ENCODE measurements around the gene CREM.
"Not testable (repeated sequence)": the region's sequence is repeated elsewhere in the genome, so short reads cannot be mapped to it uniquely, and the experiment has no call there.

CREM gene

DNA sequence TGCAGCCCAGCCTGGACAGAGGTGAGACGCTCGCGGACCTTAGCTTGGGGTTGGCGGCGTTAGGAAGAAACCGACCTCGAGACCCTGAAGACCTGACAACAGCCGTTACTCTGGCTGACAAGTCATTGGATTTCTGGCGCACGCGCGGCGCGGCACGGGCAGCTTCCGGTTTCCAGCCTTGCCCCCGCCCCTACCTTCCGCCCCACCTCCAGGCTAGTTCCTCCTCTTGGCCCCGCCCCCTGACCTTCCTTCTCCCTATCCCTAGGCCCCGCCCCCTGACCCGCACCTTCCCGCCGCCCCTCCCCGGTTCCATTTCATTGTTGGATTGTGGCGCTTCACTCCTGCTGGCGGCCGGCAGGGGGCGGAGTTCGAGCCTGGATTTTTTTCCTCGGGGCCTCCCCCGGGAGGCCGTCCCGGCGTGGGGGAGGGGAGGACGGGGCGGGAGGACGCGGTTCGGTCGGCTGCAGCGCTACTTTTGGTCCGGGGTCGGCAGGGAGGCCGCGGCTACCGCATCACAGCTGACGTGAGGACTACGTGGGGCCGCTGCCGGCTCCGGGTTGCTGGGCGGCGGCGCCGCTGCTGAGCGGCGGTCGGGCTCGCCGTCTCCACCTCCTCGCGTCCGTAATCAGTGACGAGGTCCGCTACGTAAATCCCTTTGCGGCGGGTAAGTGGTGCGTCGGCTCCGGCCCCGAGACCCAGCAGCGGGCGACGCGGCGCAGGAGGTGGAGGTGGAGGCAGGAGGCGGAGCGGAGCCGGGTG lies at the start of gene CREM:
Gene CREM, plus strand, starts transcription at position 317 of the 759 bp plus-strand sequence. CDS start 10,990 bp downstream, outside the sequence.
- DNase-seq (ENCODE audit: low read depth), result peak; percentile 85

DNA sequence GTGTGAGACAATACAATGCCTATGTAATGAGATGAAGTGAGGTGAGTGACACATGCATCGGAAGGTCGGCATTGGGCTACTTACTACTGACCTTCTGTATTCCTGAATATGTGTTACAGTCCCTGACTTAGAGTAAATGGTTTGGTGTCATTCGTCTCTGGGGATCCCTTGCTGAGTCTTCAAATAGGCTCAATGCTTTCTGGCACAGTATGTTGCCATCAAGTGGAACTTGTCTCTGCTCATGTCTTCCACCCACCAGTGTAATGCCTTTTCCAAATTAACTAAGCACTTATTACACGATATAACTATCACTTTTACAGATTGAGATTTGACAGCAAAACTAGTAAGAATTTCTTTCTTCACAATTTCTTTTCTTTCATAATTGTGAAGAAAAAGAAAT lies 47.4 kb upstream of the CREM start:
- no peak for DNase-seq (ENCODE audit: low read depth)

DNA sequence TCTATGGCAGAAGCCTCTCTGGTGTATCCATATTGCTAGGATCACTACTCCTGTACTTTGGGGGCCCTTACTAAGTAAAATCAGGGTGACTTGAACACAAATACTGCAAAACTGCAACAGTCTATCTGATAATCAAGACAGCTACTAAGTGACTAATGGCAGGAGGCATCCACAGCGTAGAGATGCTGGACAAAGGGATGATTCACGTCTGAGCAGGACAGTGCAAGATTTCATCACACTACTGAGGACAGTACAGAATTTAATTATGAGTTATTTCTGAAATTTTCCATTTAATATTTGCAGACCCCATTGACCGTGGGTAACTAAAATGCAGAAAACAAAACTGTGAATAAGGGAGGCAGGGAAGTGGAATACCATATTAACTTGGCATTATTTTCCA lies 46.9 kb upstream of the CREM start:
- DNase-seq (ENCODE audit: low read depth), result no peak

DNA sequence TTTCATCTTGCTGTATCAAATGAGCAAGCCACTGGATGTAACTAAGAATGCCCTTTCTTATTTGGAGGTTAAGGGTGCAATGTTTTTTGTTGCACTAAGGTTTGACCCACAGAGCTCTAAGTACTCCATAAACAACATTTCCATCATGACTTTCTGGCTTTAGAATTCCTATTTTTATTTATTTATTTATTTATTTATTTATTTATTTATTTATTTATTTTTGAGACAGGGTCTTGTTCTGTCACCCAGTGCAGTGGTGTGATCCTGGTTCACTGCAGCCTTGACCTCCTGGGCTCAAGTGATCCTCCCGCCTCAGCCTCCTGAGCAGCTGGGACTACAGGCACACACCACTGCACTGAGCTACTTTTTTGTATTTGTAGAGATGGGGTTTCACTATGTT lies 46.4 kb upstream of the CREM start:
- DNase-seq (ENCODE audit: low read depth), result not testable (repeated sequence)

DNA sequence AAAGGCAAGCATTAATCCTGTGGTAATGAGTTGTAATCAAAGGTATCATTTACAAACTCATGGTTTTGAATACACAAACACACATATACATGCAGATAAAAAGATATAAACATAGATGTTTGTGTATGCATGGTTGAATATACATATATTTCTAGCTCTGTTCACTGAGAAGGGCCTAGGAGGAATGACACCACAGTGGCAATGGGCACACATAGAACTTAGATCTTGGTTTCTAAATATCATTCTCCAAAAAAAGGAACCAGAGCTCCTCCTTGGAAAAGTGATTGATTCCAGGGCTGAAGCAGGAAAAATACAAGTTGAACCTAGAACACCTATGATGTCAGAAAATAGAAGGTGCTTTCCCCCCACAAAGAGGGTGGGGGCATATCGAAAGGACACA lies 43.4 kb upstream of the CREM start:
- no peak for DNase-seq (ENCODE audit: low read depth)

DNA sequence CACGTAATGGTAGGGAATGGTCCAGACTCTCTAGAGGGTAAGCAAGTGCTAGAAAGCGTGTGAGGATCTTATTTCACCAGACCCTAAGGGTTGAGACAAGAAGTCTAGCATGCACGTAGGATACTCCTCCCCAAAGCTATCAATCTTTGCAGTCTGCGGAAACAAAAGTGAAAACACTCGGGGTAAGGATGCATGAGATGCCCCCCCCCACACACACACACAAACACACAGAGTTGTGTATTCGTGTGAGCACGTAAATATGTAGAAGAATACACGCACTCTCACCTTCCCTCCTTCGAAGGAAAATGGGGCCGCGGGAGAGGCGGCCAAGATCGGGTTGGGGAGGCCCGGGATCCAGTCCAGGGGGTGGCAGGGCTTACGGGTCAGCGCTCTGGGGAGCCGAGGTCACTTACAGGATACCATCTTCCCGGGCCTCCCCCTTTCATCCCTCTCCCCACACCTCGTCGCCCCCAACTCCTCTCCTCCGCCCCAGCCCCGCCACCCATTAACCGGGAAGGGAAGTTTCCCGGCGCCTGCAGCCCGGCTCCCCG lies 37.0 kb upstream of the CREM start:
- DNase-seq (ENCODE audit: low read depth), result no peak

DNA sequence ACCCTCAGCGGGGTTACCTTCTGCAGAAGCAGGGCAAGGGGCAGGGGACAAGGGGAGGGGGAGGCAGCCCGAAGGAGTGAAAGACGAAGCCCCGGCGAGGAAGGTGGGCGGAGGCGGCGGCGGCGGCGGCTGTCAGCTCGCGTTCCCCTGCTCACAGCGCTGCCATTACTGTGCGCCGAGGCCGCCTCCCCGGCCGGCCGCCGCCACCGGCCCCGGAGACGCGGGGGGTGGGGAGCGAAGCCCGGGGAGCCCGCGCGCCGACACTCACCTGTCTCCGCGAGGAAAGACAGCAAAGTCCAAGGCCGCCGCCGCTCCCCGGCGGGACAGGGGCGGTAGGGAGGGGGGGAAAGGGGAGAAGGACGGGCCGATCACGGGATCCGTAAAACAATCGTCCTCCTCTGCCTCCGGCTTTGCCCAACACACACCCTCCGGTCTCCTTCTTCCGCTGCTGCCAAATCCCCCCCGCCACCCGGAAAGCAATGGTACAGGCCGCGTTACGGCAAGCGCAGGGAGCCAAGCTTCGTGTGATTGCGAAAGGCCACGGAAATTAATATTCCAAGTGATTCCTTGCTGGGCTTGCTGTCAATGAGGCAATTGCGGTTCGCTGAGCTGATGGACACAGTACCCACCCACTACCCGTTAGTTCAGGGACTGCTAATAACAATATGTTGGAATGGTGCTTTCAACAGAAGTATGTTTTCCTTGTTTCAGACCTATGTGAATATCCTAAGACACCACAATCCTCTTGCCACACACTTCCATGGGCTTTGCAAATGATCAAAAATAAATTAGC lies 36.3 kb upstream of the CREM start, which contains the start of gene CUL2:
Gene CUL2, minus strand, starts transcription at position 180 of the 793 bp plus-strand sequence. CDS start 19,024 bp downstream, outside the sequence.
- peak; percentile 78 for DNase-seq (ENCODE audit: low read depth)

DNA sequence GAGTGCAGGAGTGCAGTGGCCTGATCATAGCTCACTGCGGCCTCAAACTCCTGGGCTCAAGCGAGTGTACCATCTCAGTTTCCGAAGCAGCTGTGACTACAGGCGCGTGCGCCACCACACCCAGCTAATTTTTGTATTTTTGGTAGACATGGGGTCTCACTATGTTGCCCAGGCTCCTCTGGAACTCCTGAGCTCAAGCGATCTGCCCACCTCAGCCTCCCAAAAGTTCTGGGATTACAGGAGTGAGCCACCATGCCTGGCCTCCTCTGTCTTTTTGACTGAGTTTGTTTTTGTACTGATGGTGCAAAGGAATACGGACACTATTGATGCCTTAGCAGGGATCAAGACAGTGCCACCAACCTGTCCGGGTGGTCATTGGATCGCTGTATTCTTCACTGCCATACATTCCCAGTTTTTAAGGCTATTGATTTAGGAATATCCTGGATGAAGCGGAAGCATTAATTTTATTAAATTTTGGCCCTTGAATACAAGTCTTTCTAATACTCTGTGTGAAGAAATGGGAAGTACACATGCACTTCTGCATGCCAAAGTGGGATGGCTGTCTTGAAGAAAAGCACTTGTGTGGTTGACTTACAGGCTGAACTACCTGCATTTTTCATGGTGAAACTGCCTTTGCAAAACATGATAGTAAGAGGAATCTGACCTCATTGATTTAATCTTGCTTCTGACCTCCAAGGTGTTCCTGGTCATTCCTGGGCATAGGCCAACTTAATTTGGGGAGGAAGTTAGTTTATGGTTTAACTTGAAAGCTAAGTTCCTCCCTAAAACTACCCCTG lies 34.5 kb upstream of the CREM start:
- DNase-seq (ENCODE audit: low read depth), result no peak

DNA sequence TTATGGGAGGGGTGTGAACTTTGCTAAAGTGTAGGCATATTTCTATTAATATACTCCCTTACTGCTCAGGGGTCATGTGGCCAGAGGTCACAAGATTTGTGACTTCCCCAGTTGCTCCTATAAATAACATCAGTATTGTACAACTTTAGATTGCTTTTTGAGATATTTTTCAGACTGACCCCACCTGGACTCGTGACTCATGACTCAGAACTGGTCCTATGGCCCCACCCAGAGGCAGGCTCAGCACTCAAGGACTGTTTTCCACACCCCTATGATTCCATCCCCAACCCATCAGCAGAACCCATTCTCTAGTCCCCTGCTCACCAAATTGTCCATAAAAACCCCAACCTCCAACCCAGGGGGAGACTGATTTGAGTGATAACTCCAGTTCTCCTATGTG lies 33.8 kb upstream of the CREM start:
- DNase-seq (ENCODE audit: low read depth), result no peak

DNA sequence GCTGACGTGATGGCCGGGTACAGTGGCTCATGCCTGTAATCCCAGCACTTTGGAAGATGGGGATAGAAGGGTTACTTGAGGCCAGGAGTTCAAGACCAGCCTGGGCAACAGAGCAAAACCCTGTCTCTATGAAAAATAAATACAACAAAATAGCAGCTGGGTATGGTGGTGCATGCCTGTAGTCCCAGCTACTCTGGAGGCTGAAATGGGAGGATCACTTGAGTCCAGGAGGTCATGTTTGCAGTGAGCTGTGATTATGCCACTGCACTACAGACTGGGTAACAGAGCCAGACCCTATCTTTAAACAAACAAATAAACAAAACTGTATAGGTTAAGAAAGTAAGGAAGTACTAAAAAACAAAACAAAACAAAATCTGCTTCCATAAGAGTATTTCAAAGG lies 30.3 kb upstream of the CREM start:
- no peak for DNase-seq (ENCODE audit: low read depth)

DNA sequence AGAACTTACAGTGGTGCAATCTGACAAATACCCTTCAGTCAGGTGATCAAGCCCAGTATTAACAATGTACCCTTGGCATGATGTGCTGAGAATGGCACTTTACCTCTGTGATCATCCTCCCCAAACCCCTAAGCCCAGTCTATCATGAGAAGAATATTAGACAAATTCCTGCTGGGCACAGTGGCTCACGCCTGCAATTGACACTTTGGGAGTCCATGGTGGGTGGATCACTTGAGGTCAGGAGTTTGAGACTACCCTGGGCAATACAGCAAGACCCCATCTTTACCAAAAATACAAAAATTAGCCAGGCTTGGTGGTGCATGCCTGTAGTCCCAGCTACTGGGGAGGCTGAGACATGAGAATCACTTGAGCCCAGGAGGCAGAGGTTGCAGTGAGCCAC lies 29.1 kb upstream of the CREM start:
- no peak for DNase-seq (ENCODE audit: low read depth)

DNA sequence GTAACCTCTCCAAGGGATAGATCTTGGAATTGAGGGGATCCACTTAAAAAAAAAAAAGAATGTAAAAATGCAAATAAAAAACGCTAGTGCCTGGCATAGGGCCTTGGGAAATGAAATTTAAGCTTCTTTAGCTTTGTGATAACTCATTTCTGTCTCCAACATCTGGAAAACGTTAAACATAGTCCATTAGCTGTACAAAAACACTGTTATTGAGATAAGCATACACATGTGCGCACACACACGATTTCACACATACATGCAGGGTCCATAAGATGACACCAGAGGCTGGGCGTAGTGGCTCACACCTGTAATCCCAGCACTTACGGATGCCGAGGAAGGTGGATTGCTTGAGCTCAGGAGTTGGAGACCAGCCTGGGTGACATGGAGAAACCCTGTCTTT lies 22.8 kb upstream of the CREM start:
- no peak for DNase-seq (ENCODE audit: low read depth)

DNA sequence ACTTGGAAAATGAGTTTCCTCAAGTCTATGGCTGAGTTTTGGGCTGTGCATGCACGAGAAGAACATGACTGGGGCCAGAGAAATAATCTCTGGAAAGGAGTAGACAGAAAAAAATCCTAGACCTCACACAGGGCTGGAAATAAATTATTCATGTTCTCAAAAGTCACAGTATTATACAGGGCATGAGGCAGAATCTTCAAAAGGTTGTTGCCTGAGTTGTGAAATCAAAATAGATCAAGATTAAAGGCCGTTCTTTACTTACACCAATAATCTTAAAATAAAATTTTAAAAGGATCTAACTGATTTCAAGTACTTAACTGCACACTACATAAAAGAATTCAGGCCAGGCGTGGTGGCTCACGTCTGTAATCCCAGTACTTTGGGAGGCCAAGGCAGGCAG lies 14.1 kb upstream of the CREM start:
- DNase-seq (ENCODE audit: low read depth), result no peak

DNA sequence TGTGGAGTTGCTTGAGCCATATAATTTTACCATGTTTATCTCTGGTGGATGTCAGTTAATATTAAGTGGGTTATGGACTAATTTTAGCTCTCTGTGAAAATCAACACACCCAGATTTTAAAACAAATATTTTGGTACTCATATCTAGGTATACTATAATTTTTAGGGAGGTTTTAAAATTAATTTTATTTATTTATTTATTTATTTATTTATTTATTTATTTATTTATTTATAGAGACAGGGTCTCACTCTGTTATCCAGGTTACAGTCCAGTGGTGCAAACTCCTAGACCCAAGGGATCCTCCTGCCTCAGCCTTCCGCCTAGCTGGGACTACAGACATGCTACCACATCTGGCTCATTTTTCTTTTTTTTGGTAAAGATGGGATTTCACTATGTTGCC lies 7.3 kb upstream of the CREM start:
- DNase-seq (ENCODE audit: low read depth), result no peak

DNA sequence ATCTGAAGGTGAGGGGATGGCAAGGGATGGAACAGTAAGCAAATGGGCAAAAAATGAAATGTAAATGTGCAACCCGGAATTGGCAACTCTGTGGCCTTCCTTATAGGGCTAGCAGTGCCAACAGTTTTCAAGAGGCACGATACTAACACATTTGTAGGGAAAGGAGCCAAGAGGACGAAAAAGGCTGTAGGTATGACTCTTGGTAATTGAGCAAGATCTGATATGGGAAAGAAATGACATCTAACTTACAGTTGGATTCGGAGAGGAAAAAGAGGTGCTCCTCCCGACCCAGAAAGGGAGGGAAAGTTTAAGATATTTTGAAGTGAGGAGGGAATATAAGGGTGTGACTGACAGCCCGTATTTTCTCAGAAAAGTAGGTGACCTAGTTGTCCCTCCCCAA lies 2.1 kb upstream of the CREM start:
- no peak for DNase-seq (ENCODE audit: low read depth)

DNA sequence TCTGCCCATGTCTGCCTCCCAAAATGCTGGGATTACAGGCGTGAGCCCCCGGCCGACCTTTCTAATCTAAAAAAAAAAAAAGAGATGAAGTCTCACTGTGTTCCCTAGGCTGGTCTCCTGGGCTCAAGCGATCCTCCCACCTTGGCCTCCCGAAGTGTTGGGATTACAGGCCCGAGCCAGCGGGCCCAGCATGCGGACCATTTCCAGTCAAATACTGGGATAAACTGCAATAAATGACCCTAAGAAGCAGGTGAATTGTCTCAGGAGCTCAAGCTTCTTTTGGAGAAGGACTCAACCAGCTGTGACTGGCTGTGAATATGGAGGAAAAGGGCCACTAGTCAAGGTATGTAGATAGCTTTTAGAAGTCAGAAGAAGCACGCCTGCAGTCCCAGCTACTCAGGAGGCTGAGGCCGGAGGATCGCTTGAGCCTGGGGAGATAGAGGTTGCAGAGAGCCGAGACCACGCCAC lies 550 bp upstream of the CREM start:
- DNase-seq (ENCODE audit: low read depth), result no peak

DNA sequence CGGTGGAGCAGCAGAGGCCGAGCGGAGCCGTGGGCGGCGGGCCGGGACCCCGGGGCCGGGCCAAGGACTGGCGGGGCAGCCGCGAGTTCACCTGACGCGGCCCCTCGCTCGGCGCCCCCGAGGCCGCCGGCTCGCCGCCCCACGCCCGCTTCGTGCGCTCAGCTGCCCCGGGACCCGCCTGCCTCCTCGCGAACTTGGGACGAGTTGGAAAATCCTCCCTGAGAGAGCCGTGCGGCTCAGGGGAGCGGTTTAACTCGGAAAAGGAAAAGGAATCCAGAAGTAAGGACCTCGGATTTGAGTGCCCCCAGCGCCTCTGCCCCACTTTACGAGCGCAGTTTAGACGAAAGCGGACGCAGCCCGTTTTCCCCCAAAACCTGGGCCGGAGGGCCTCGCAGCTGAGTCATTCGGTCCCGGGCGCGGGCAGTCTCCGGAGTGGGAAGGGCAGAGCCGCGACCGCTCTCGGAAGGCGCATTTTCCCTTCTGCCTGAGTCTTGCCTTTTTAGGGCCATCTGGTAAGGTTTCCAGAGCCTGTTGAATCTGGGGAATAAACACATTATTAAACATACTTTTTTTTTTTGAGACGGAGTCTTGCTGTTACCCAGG lies 744 bp downstream of the CREM start:
- peak; percentile 9 for DNase-seq (ENCODE audit: low read depth)

DNA sequence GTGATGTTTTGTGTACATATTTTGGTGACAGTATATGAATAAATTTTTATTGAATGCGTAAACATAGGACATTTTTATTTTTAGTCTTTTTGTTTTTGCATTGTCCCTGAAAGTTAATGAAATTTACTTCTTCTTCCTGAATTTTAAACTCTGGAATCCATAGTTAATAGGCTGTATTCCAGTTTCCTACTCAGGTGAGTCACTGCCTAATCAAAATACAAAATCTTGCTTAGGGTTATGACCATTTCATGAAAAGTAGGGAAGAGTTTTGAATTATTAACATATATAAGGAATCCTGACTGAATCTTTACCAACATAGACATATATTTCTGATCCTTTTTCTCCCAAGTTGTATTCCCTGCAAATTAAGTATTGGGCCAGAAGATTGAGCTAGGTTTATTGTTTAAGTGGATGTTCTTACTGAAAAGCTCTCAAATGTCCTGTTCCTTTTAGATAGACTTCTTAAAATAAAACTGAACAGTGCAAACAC lies 2.6 kb downstream of the CREM start:
- no peak for DNase-seq (ENCODE audit: low read depth)

DNA sequence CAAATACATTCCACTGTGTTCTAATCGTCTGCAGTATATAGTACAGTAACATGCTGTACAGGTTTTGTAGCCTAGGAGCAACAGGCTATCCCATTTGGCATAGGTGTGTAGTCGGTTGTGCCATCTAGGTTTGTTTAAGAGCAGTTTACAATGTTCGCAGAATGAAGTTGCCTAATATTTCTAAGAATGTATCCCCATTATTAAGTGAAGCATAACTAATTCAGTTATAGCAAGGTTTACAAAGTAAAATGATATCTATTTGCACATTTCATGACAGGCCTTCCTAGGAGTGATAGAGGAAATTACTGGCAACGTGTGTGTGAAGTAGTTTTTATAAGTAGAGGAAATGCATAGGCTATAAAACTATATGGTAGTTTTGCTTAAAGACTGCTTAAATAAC lies 4.0 kb downstream of the CREM start:
- no peak for DNase-seq (ENCODE audit: low read depth)

DNA sequence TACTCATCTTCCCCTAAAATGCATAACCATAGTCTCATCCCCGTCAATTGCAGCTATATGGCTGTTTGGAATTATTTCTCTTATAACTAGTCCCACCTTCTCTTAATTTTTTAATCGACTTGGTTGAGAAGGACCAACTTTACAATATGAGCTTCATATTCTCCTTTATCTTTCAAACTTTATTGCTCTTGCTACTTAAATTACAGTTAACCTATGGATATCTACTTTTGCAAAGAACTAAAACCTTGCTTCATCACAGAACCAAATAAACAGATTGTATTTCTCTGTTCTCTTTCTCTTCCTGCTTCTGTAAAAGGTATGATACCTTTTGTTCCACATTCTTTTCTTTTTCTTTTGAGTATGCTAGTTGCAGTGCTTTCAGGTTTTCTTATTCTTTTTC lies 6.1 kb downstream of the CREM start:
- no peak for DNase-seq (ENCODE audit: low read depth)

DNA sequence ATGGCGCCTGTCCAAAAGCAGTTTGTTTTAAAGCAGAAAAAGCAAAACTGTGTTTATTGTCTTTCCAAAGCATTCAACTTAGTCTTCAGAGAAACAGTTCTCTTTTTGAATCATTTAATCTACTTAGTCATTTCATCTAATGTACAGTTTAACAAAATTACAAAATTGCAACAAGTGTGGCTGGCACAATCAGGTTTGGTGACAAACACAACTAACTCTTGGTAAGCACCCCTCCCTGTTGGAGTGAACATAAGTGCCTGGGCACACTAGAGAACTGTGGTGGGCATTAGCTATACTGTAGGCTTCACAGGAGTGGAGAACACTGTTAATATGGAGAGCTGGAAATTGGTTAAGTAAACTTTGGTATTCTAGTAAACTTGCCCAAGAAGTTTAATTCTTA lies 6.9 kb downstream of the CREM start:
- DNase-seq (ENCODE audit: low read depth), result no peak

DNA sequence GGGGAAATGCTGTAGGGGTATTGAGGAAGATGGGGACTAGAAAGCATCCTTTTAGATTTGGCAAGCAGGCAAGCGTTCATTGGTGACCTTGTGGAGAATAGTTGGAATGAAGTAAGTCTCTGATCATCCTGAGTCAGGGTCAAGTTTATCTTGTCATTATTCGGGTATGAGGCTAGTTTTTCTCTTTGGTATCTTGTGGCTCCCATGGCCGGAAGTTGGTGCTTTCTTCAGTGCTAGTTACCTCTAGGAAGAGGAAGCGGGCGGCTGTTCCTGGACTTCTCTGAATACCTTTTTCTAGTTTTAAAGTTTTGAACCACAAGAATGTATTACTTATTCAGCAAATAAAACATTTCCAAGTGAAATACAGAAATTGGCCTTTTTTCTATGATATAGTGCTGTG lies 9.2 kb downstream of the CREM start:
- DNase-seq (ENCODE audit: low read depth), result no peak

Data from CMK (cell line).